DMS 273 (cell line): ENCODE measurements around the gene NPB.
"Not testable (repeated sequence)": the region's sequence is repeated elsewhere in the genome, so short reads cannot be mapped to it uniquely, and the experiment has no call there.

ENCODE experiments used
- DNase-seq: peaks from one replicate; lab custom pipeline; 2025; ENCODE audit not compliant: unreplicated experiment; lab: John Stamatoyannopoulos, UW

NPB gene

DNA sequence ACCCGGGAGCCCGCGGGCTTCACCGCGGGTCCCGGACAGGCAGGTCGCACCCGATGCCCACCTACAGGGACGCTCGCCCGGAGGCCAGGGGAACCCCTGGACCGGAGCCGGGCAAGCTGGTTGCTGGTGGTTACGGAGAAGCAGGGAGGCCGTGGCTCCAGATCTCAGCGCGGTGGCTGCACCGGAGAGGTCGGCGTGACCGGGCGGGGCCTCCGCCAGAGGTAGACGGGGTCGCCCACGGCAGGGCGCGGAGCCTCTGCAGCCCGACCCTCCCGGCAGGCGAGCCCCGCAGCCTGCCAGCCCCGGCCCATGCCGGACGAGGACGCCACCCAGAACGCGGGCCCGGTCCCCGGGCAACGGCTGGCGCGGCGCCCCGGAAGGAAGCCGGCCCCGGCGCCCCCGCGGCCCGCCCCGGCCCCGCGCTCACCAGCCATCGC, 8.8 kb downstream of the NPB start:
- DNase-seq = peak; percentile 63

DNA sequence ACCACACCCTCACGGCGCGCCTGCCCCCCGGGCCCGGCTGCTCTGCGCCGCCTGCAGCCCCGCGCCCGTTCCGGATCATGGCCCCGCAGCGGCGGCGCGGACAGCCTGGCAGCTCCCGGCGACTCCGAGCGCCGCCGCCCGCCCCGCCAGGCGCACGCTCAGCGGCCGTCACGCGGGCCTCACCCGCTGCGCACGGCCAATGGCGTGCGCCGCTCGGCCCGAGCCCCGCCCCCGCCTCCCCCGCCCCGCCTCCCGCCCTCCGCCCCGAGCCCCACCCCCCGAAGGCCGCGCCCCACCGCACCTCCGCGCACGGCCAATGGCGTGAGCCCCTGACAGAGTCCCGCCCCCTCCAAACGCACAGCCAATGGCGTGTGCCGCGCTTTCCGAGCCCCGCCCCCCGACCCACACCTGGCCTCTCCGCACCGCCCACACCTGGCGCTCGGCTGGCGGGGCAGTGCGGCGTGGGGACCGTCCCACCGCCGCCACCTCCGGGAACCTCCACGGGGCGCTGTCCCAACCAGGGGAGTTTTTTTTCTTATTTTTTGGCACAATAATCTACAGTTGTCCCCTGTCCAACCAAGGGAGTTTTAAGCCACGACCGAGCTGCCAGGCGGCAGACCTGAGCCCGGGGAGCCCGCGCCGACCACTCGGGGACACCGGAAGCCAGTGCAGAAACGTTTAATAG, 9.4 kb downstream of the NPB start, which contains the start of gene PCYT2:
Gene PCYT2 (minus strand): TSS at position 123 of the 685 bp plus-strand sequence. CDS start 44 bp downstream, at position 79.
- peak; percentile 94 for DNase-seq

- DNase-seq = no peak
Observed at GRCh38 chr17:81911969-81912368, 9.9 kb downstream of the NPB start.

GRCh38 chr17:81912441-81913309, 10.6 kb downstream of the NPB start:
- DNase-seq = no peak

DNA sequence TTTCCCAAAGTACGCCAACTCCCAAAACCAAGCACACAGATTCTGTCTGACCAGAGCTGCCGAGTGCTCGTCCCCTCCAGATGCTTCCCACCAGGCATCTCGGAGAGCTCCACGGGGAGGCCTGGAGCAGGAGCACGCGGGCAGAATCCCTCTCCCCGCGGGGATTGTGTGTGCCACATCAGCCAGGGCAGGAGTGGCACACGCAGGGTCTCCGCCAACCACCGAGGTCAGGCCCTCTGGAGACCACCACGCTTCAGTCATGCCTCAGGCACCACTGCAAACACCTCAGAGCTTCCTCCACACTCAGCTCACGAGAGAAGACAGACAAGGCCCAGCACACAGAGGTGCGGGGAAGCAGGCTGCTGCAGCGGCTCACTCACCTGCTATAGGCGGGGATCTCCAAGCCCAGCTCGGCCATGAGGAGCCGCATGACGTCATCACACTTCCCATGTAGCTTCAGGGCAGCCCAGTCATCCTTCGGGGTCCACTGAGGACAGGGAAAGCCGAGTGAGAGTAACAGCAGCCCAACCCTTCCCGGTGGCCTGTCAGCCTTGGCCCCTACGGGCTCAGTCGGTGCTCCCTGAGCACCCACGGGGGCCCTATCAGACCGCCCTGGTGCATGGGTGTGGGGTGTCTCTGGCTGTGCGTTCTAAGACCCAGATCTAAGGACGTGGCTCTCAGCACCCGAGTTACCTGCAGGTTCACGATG, 11.5 kb downstream of the NPB start:
- DNase-seq = no peak

DNA sequence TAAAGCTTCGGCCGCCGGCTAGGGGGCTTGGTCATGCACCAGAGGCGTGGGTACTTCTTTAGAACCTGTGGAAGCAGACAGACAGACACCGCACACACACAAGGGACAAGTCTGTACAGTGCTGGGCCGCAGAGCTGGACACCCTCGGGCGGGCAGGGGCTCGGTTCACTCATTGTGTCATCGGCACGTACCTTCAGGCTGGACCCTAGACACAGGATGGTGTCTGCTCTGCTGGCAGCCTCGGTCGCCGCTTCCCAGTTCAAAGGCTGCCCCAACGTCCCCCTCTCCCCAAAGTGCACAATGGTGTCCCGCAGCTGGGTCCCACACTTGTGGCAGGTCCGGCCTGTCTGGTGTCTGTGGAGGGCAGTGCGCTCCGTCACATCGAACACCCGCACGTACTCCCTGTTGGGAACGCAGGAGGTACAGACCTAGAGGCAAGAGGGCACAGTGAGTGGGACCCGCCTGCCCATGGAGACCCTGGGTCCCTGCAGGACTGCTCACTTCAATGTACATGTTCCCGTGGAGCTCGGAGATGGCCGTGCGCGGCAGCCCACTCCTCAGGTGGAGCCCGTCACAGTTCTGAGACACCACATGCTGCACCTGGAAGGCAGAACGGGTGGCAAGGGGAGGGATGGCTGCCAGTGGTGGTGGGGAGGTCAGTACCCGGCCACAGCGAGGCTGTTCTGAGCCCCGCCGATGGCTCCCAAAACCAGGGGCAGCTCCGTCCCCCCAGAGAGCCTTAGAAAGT, 12.2 kb downstream of the NPB start:
- no peak for DNase-seq

GRCh38 chr17:81915331-81915730, 13.3 kb downstream of the NPB start:
- no peak for DNase-seq

DNA sequence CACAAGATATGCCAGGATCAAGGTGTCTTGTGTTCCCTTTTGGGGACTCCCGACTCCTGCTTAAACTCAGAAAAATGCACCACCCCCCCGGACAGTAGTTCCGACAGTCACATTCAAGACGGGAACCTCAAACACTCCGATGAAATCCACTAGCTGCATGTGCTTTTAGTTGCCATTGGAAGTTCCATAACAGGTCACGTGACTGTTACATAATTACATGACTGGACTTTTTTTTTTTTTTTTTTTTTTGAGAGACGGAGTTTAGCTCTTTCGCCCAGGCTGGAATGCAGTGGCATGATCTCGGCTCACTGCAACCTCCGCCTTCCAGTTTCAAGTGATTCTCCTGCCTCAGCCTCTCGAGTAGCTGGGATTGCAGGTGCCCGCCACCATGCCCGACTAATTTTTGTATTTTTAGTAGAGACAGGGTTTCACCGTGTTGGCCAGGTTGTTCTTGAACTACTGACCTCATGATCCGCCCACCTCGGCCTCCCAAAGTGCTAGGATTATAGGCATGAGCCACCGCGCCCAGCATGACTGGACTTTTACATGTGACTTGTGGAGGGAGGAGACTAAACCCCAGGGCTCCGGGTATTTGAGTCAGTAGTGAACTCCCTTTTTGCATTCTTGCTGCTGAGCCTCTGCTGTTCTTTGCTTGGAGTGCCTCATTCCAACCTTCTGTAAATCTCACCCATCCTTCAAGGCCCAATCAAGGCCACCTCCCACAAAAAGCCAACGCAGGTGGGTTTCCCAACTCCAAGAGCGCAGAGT, 14.4 kb downstream of the NPB start:
- no peak for DNase-seq

DNA sequence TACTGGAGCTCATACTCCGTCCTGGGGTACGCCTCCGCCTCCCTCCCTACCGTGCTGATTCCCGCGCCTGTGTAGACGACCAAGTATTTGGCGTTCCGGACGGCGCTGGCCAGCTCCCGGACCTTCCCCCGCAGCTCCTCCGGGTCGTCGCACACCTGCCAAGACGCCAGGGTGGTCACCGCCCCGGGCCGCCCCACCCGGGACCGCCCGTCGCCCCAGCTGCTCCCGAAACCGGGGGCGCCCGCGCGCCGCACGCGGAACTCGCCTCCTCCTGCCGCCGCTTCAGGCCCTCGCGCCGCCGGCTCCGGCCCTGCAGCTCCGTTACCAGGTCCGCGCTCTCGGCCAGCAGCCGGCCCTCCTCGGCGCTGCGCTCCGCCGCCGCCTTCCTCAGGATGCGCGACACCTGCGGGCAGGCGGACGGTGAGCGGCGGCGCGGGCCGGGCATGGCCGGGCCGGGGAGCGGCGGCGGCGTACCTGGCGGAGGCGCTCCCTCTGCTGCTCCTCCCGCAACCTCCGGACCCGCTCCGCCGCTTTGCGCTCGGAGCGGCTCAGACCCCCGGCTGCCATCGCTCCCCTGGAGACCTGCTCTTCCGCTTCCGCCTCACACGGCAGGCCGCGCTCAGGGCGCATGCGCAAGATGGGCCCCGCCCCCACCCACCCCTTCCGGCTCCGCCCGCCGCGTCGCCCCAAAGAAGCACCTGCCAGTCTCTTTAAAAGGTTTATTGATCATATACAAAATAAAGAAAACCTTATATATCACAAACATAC, 15.7 kb downstream of the NPB start, which contains the start of gene SIRT7:
Gene SIRT7 (minus strand): TSS at position 612 of the 768 bp plus-strand sequence. CDS start 45 bp downstream, at position 567.
- DNase-seq = peak; percentile 93

DNA sequence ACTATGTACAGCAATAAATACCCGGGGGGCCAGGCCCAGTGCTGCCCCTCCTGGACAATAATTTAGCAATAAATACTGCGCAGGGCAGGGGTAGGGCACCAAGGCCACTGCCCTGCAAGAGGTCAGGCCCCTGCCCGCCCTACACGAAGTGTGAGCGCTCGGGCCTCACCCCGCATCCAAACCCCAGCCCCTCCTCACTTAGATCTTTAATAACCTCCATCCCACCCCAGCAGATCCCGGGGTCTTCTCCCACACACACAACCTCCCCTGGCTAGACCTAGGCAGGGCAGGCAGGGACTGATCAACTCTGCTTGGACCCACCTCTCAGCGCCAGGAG, 16.3 kb downstream of the NPB start:
- not testable (repeated sequence) for DNase-seq

DNA sequence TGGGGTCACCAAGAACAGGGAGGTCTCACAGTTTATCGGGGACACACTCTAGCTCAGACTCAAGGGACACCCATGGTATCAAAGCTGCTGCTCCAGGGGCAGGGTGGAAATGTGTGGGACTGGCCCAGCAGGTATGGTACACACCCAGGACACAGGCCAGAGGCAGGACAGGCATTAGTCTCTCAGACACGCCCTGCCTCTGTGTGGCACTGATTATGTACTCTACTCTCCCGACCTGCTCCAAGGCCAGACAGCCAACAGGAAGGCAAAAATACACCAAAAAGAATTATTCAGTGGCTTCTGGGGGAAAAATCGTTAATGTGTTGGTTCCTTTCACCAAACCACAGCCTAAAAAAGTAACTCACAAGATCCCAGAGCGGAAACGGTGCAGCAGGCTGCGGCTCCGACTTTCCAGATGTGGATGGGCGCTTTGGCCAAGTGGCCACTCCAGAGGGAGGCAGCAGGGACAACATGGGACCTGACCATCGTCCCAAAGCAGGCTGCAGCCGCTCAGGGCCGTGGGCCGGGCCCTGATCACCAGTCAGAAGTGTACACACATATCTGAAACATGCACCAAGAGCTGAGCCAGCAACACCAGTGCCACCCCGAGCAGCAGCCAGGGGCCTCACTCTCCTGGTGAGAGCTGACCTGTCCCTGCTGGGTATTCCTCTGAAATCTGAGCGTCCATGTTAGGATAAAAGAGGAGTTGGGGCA, 17.0 kb downstream of the NPB start:
- no peak for DNase-seq

DNA sequence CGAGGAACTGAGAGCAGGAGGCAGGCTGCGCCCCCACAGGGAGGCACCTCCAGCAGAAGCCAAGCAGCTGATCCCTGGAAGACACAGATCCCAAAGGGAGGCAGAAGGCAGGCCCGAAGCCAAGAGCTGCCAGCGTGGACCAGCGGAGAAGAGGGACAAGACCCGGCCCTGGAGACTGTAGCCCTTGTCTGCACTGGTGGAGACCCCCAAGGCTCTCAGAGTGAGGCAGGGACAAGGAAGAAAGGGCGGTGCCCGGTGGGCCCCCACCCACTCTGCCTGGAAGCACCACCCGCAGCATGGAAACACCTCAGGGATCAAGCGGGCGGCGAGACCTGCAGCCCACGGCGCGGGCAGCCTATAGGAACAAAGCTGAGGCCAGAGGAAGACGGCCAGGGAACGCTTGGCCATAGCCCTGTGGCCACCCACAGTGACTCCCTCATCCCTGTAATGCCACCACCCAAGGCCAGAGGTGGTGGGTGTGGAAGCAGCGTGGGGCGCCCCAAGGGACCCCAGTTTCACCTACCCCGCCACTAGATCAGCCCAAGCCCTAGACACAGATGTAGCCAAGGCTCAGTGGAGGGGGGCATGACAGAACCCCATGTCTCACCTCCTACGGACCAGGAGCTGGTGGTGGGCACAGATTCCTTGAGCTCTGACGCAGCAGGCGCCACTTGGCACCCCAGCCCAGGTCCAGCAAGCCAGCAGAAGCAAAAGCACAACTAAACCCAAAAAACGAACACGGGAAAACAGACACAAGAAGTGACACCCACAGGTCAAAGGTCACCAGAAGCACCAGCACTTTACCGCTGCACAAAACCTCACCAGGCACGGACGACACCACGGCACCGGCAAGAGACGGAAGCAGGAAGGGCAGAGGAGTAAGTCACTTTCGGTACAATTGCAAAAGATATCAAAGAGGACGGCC, 18.8 kb downstream of the NPB start:
- no peak for DNase-seq

- no peak for DNase-seq
Observed at GRCh38 chr17:81921537-81921862, 19.5 kb downstream of the NPB start.

DNA sequence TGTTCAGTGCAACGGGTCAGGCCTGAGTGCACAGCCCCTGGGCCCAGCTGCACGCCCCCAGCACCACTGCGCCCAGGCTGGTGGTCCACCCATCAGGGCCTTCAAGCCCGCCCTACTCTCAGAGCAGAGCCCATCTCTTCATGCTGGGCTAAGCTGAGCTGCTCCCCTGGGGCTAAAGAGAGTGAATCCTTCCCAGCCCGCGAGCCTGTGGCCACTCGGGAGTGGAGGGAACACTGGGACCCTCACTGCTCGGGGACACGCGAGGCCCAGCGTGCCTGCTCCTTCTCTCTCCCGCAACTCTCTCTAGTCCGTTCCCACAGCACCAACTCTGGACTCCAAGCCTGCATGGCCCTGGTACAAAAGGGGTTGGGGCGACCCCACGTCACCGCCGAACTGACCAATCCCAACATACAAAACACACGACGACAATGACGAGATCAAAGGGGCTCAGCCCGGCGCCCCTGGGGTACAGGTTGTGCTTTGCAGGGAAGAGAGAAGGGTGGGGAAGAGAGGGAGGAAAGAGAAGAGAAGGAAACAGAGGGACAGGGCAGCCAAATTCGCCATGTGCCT, 20.0 kb downstream of the NPB start:
- no peak for DNase-seq

DNA sequence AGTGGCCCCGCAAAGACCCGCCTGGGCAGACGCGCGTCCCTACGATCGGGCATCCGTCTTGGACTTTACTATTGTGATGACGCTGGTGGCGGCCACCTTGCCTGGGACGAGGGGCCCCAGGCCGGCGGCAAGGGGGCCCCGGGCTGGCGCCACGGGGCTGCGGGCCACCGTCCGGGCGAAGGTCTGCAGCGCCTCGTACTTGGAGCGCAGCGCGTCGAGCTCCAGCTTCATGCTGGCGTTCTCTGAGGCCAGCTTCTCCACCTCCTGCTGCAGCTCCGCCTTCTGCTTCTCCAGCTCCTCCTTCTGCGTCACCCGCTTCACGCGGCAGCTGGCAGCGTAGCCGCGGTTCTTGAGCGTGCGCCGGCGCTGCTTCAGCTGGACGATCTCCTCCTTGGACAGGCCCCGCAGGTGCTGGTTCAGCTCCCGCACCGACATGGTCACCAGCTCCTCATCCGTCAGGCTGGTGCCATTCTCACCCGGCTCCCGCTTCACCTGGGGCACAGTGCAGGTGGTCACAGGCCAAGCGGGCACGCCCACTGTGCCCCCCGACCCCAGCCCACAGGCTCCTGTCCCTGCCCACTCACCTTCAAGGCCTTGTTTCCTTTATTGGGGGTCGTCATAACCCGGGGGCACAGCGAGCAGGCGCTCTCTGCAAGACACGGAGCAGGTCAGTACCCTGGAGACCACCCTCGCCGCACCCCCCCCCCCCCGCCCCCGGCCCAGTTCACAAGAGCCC, 20.7 kb downstream of the NPB start:
- no peak for DNase-seq

- DNase-seq = peak; percentile 81
Observed at GRCh38 chr17:81923302-81924260, 21.5 kb downstream of the NPB start.
